Omental fat pad (tissue), 4 donors: ENCODE results near the gene RAB34. TPM values are rescaled to one million over a fixed set of nuclear protein-coding genes. Genes with fewer than 3 reads are reported as not detected.
"Not testable (repeated sequence)": the region's sequence is repeated elsewhere in the genome, so short reads cannot be mapped to it uniquely, and the experiment has no call there.

Source experiments
- ATAC-seq: fragments of 150-250 bp; one replicate; pipeline ENCODE4 v1.9.1; 2016; ENCODE audit warnings: mild to moderate bottlenecking, moderate library complexity; ENCODE audit not compliant: low FRiP score
- DNase-seq: peaks from one replicate; pipeline ENCODE4 v3.0.0-alpha.2; 2019; ENCODE audit warnings: low spot score
- total RNA-seq, 4 donors: library from RNA; depleted of rRNA; stranded (reverse); fragments of >200 nt; gene quantifications; one replicate each; pipeline ENCODE4 v1.1.0, GENCODE V29; 2016
- TF ChIP-seq, protein P1 (sequence below), 3 donors: fragments of 450-650 bp; IDR thresholded peaks; one replicate each; pipeline ENCODE4 v1.5.1; 2016 to 2017; ENCODE audit warnings: antibody characterized with exemption in 3 of 3, mild to moderate bottlenecking in 3 of 3, moderate library complexity in 2 of 3

The RAB34 gene
- total RNA-seq, 4 donors from 2014 or later, result 90.4 to 112 (median 101) TPM

DNA sequence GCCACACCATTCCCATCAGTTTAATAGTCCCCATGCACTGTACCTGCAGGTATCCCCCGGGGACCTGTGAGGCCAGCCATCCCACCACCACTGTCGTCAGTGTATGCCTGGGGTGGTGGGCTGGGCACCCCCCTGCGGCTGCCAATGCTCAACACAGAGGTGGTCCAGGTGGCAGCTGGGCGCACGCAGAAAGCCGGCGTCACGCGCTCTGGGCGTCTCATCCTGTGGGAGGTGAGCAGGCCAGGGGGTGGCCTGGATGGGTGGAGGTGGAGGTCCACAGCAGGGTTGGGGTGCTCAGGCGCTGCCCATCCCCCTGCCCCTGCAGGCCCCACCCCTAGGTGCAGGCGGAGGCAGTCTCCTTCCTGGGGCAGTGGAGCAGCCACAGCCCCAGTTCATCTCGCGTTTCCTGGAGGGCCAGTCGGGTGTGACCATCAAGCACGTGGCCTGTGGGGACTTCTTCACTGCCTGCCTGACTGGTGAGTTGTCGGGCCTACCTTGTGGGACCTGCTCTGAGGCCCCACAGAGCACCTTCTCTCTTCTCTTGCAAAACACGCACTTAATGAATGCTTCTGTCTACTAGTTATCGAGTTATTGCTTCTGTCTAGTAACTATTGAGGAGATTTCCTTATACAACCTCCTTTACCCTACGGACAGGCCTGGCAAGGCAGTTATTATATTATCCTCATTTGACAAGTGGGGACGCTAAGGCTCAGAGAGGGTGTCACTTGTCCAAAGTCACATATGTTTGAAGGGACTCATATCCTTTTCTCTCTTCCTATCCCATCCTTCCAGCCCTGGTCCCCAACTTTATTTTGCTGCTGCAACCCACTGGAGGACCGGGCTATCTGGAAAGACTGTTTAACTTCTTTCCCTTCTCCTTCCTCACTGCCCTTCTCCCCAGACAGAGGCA lies 20.4 kb upstream of the RAB34 start:
- DNase-seq (no peak), ATAC-seq (no peak)

DNA sequence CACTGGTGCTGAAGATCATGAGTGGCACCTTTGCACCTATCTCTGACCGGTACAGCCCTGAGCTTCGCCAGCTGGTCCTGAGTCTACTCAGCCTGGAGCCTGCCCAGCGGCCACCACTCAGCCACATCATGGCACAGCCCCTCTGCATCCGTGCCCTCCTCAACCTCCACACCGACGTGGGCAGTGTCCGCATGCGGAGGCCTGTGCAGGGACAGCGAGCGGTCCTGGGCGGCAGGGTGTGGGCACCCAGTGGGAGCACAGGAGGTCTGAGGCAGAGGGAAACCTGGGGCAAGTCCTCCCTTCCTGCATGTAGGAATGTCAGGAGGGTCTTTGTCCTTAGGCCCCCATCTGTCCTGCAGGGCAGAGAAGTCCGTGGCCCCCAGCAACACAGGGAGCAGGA lies 19.6 kb upstream of the RAB34 start:
- DNase-seq, result no peak
- TF ChIP-seq, protein P1, sequence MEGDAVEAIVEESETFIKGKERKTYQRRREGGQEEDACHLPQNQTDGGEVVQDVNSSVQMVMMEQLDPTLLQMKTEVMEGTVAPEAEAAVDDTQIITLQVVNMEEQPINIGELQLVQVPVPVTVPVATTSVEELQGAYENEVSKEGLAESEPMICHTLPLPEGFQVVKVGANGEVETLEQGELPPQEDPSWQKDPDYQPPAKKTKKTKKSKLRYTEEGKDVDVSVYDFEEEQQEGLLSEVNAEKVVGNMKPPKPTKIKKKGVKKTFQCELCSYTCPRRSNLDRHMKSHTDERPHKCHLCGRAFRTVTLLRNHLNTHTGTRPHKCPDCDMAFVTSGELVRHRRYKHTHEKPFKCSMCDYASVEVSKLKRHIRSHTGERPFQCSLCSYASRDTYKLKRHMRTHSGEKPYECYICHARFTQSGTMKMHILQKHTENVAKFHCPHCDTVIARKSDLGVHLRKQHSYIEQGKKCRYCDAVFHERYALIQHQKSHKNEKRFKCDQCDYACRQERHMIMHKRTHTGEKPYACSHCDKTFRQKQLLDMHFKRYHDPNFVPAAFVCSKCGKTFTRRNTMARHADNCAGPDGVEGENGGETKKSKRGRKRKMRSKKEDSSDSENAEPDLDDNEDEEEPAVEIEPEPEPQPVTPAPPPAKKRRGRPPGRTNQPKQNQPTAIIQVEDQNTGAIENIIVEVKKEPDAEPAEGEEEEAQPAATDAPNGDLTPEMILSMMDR (IDR thresholded peaks at IDR 0.05), result no peak
- ATAC-seq, result no peak

More for the DNA sequence above, 20.4 kb upstream of the RAB34 start:
- TF ChIP-seq, protein P1 (IDR thresholded peaks at IDR 0.05), result no peak

DNA sequence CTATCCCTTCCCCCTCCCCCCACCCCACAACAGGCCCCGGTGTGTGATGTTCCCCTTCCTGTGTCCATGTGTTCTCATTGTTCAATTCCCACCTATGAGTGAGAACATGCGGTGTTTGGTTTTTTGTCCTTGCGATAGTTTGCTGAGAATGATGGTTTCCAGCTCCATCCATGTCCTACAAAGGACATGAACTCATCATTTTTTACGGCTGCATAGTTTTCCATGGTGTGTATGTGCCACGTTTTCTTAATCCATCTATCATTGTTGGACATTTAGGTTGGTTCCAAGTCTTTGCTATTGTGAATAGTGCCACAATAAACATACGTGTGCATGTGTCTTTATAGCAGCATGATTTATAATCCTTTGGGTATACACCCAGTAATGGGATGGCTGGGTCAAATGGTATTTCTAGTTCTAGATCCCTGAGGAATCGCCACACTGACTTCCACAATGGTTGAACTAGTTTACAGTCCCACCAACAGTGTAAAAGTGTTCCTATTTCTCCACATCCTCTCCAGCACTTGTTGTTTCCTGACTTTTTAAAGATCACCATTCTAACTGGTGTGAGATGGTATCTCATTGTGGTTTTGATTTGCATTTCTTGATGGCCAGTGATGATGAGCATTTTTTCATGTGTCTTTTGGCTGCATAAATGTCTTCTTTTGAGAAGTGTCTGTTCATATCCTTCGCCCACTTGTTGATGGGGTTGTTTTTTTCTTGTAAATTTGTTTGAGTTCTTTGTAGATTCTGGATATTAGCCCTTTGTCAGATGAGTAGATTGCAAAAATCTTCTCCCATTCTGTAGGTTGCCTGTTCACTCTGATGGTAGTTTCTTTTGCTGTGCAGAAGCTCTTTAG lies 18.5 kb upstream of the RAB34 start:
- ATAC-seq, DNase-seq: not testable (repeated sequence)

DNA sequence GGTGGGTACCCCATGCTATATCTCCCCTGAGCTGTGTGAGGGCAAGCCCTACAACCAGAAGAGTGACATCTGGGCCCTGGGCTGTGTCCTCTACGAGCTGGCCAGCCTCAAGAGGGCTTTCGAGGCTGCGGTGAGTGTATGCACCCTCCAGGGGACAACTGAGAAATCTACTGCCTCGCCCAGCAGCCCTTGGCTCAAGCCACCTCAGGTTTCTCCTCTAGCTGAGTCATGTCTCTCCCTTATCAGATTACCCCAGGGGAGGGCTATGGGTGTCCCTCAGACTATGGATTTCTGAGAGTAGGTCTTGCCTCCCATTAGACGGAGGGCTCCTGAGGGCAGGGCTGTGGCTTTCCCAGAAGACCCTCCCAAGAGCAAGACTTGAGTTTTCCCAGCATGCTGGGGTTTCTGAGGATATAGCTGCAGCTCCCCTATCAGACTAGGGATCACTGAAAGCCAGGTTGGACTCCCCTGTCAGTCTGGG lies 17.6 kb upstream of the RAB34 start:
- DNase-seq (no peak), ATAC-seq (no peak)
- TF ChIP-seq, protein P1 (IDR thresholded peaks at IDR 0.05), result no peak

DNA sequence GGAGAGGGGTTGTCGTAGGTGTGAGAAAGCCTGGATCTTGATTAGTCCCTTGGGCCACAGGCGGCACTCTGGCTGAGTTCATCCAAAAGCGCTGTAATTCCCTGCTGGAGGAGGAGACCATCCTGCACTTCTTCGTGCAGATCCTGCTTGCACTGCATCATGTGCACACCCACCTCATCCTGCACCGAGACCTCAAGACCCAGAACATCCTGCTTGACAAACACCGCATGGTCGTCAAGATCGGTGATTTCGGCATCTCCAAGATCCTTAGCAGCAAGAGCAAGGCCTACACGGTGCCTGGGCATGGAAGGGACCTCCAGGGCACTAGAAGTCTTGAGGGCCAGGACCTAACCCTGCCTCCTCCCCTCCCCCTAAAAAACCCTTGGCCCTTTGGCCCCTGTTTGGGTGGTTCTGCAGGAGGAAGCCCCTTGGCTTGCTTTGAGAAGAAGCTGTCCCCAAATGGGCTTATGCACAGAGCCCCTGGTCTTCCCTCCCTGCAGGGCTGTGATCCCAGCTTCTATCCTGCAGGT lies 17.1 kb upstream of the RAB34 start:
- TF ChIP-seq, protein P1 (IDR thresholded peaks at IDR 0.05), result no peak
- DNase-seq, result no peak
- no peak for ATAC-seq

DNA sequence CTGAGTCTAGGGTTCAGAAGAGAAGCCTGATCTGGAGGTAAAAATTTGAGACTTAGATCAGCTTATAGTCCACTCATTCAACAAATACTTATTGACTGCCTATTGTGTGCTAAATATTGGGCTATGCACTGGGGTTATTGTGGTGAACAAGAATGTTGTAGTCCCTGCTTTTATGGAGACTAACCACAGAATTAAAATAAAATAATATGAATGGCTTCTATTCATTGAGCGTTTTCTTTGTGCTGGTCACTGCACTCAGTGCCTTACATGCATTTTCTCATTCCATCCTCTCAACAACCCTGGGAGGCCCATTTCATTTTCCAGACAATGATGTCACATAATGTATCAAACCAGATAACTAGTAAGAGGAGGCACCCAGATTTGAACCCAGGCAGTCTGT lies 15.7 kb upstream of the RAB34 start:
- ATAC-seq, result no peak
- TF ChIP-seq, protein P1 (IDR thresholded peaks at IDR 0.05), result no peak
- no peak for DNase-seq

DNA sequence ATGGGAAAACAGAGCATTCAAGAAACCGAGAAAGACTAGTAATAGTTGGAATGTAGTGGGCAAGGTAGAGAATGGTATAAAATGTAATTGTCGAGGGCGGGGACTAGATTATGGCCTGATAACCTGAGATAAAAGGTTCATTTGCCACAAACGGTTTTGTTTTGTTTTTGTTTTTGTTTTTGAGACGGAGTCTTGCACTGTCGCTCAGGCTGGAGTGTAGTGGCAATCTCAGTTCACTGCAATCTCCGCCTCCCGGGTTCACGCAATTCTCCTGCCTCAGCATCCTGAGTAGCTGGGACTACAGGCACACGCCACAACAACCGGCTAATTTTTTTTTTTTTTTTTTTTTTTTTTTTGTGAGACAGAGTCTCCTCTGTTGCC lies 12.3 kb upstream of the RAB34 start:
- TF ChIP-seq, protein P1 (IDR thresholded peaks at IDR 0.05), result no peak
- DNase-seq, result no peak
- ATAC-seq, result no peak
